Measurements from ENCODE around the gene DPEP1. TPM values are rescaled to one million over a fixed set of nuclear protein-coding genes. Genes with fewer than 3 reads are reported as not detected.

The DPEP1 gene
- total and polyA plus RNA-seq, 2 donors (not counting 3 experiments of a cell fraction or from before 2014, with no cell fraction given) = 0.37 to 0.44 TPM

DNA sequence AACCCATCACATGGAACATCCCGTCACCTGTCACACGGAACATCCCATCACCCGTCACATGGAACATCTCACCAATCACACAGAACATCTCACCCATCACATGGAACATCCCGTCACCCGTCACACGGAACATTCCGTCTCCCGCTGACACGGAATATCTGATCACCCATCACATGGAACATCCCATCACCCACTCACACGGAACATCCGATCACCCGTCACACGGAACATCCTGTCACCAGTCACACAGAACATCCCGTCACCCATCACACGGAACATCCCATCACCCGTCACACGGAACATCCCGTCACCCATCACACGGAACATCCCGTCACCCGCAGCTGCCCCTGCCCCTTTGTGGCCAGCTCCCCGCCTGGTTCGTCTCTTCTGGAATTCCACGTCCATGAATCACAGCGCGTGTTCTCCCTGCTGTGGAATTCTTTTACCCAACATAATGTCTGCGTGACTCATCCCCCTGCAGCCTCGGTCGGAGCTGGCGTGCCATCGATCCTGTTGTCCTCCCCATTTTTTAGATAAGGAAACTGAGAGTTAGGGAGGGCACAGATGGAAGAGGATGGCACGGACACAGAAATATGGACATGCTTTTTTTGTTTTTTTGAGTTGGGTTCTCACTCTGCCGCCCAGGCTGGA lies 32.3 kb upstream of the DPEP1 start:
- H3K4me3 ChIP-seq (replicated peaks in 1 of 3; ENCODE audit: insufficient read depth in 1 of 3, low read depth in 1 of 3, low read length in 3 of 3) = no peak overlapping the region
- no TSS peak for BruUV-seq (replicated peaks)
- FAIRE-seq = peak; percentile 88

DNA sequence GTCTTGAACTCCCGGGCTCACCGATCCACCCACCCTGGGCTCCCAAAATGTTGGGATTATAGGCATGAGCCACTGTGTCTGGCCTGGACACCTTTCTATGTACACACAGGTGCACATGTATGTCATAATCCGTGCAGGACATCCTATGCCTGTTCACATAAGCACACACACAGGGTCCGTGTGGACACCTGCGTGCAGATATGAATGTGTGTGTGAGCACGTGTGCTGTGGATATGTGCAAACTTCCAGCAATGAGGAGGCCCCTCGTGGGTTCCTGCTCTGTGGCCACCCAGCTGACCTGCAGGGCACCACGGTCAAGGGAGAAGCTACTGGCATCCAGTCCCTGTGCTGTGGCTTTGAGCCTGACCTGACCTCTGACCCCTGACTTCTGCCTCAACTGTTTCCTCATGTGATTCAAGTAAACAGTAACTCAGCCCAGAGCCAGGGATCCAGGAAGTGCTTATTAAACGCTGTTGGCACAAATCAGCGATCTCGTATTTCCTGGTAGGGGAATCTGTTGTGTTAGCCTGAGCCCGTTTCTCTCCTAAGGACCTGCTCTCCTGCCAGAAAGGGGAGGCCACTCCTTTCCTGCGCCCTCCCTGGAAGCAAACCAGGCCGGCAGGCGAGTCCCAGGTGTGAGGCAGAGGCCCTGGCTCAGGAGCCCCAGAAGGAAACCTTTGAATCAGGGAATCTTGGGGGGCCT lies 31.4 kb upstream of the DPEP1 start:
- H3K9me3 ChIP-seq (replicated peaks; ENCODE audit: control insufficient read depth, insufficient read depth, low read length) = no peaks in the 10 kb centered on the region
- H3K9me1 ChIP-seq (replicated peaks; ENCODE audit: control insufficient read depth, extremely low read depth, insufficient read depth, low read length) = no peaks in the 10 kb centered on the region
- FAIRE-seq (peak; percentile 93), DNase-seq (ENCODE audit: low read depth, low spot score) (peak; percentile 78)
- CTCF ChIA-PET = interaction anchor here (1.0 to 1.9 kb wide), 4 partner anchors 16 to 42 kb away, joined by 3 to 10 read pairs (median 6); no protein-coding TSS in a partner anchor
- no peak for TF ChIP-seq GATA2 (IDR thresholded peaks at IDR 0.05; ENCODE audit: insufficient read depth, insufficient read length, low read depth, low read length)
- TF ChIP-seq, protein P1, sequence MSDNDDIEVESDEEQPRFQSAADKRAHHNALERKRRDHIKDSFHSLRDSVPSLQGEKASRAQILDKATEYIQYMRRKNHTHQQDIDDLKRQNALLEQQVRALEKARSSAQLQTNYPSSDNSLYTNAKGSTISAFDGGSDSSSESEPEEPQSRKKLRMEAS (IDR thresholded peaks at IDR 0.05; ENCODE audit: insufficient read depth, insufficient read length) = peak; percentile 37
- peak; percentile 72 for TF ChIP-seq POLR2AphosphoS5 (IDR thresholded peaks at IDR 0.05; ENCODE audit: insufficient read depth, low read depth, low read length)
- peak; percentile 36 for TF ChIP-seq FOS (IDR thresholded peaks at IDR 0.05; ENCODE audit: borderline replicate concordance, insufficient read depth, low read length)
- TF ChIP-seq, protein P2, sequence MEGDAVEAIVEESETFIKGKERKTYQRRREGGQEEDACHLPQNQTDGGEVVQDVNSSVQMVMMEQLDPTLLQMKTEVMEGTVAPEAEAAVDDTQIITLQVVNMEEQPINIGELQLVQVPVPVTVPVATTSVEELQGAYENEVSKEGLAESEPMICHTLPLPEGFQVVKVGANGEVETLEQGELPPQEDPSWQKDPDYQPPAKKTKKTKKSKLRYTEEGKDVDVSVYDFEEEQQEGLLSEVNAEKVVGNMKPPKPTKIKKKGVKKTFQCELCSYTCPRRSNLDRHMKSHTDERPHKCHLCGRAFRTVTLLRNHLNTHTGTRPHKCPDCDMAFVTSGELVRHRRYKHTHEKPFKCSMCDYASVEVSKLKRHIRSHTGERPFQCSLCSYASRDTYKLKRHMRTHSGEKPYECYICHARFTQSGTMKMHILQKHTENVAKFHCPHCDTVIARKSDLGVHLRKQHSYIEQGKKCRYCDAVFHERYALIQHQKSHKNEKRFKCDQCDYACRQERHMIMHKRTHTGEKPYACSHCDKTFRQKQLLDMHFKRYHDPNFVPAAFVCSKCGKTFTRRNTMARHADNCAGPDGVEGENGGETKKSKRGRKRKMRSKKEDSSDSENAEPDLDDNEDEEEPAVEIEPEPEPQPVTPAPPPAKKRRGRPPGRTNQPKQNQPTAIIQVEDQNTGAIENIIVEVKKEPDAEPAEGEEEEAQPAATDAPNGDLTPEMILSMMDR (IDR thresholded peaks at IDR 0.05; ENCODE audit: extremely low read depth in 1 of 2, insufficient read depth in 1 of 2, low read depth in 1 of 2, low read length in 2 of 2) = no peak
- no peak for TF ChIP-seq EZH2 (IDR thresholded peaks at IDR 0.05; ENCODE audit: borderline replicate concordance, low read depth, low read length, severe bottlenecking)
- TF ChIP-seq JUN (IDR thresholded peaks at IDR 0.05; ENCODE audit: borderline replicate concordance, insufficient read depth, insufficient read length, low read depth) = no peak
- TF ChIP-seq POLR2A (IDR thresholded peaks at IDR 0.05; ENCODE audit: low read depth, low read length) = peak; percentile 52
- no peak for TF ChIP-seq MYC (IDR thresholded peaks at IDR 0.05; ENCODE audit: low read depth, low read length)
- peak overlapping the region; percentile 13 for H3K4me2 ChIP-seq (ENCODE audit: insufficient read depth, low read length)
- H3K36me3 ChIP-seq (ENCODE audit: control insufficient read depth in 2 of 2, extremely low read depth in 1 of 2, insufficient read depth in 2 of 2, low read length in 2 of 2) = no peaks in the 10 kb centered on the region
- POLR2A ChIA-PET = interaction anchor here (0.7 kb wide), 1 partner anchor 15 kb away, joined by 3 read pairs; no protein-coding TSS in a partner anchor
- no peaks in the 10 kb centered on the region for H3K79me2 ChIP-seq (ENCODE audit: control insufficient read depth, insufficient read depth, low read length)
- no peak overlapping the region for H3K4me3 ChIP-seq (replicated peaks in 1 of 3; ENCODE audit: insufficient read depth in 1 of 3, low read depth in 1 of 3, low read length in 3 of 3)
- dilution Hi-C loops (cut with MboI; ENCODE audit: extremely low pct_ligation_motif_present, low sequenced_read_pairs) (no loop called here), intact Hi-C loops (cut with micrococcal nuclease) (loop anchor here (5.0 kb wide), 1 partner anchor 40 kb away; no protein-coding TSS in a partner anchor)
- no peaks in the 10 kb centered on the region for H4K20me1 ChIP-seq (replicated peaks; ENCODE audit: control insufficient read depth, extremely low read depth, insufficient read depth, low read length)
- peak overlapping the region; percentile 32 for H3K9ac ChIP-seq (replicated peaks; ENCODE audit: extremely low read depth, insufficient read depth, low read length)
- H3K4me1 ChIP-seq (ENCODE audit: control insufficient read depth, extremely low read depth, insufficient read depth, low read length) = peaks cover 18% of the 10 kb centered on the region
- no TSS peak for BruUV-seq (replicated peaks)
- peak overlapping the region; percentile 52 for H3K27ac ChIP-seq (ENCODE audit: insufficient read depth, low read depth, low read length)
- no peaks in the 10 kb centered on the region for H3K27me3 ChIP-seq (ENCODE audit: control insufficient read depth in 2 of 2, insufficient read depth in 2 of 2, low read length in 2 of 2)
- H2AFZ ChIP-seq (ENCODE audit: low read depth, low read length) = no peak overlapping the region

More for the DNA sequence above, 32.3 kb upstream of the DPEP1 start:
- no peak overlapping the region for H3K9ac ChIP-seq (replicated peaks; ENCODE audit: extremely low read depth, insufficient read depth, low read length)
- H3K79me2 ChIP-seq (ENCODE audit: control insufficient read depth, insufficient read depth, low read length) = no peaks in the 10 kb centered on the region
- DNase-seq (ENCODE audit: low read depth, low spot score) = peak; percentile 74
- intact Hi-C loops (cut with micrococcal nuclease) (loop anchor here (5.0 kb wide), 1 partner anchor 41 kb away; no protein-coding TSS in a partner anchor), dilution Hi-C loops (cut with MboI; ENCODE audit: extremely low pct_ligation_motif_present, low sequenced_read_pairs) (no loop called here)
- no peaks in the 10 kb centered on the region for H3K36me3 ChIP-seq (ENCODE audit: control insufficient read depth in 2 of 2, extremely low read depth in 1 of 2, insufficient read depth in 2 of 2, low read length in 2 of 2)
- peak overlapping the region; percentile 53 for H3K27ac ChIP-seq (ENCODE audit: insufficient read depth, low read depth, low read length)
- H4K20me1 ChIP-seq (replicated peaks; ENCODE audit: control insufficient read depth, extremely low read depth, insufficient read depth, low read length) = no peaks in the 10 kb centered on the region
- peaks cover 0 to 1% of the 10 kb centered on the region in 2 experiments for H3K27me3 ChIP-seq (ENCODE audit: control insufficient read depth in 2 of 2, insufficient read depth in 2 of 2, low read length in 2 of 2)
- H3K4me1 ChIP-seq (ENCODE audit: control insufficient read depth, extremely low read depth, insufficient read depth, low read length) = peaks cover 18% of the 10 kb centered on the region
- no peak overlapping the region for H2AFZ ChIP-seq (ENCODE audit: low read depth, low read length)
- TF ChIP-seq POLR2A (IDR thresholded peaks at IDR 0.05; ENCODE audit: low read depth, low read length) (no peak), JUN (IDR thresholded peaks at IDR 0.05; ENCODE audit: borderline replicate concordance, insufficient read depth, insufficient read length, low read depth) (peak; percentile 82), GATA2 (IDR thresholded peaks at IDR 0.05; ENCODE audit: insufficient read depth, insufficient read length, low read depth, low read length) (peak; percentile 22), FOS (IDR thresholded peaks at IDR 0.05; ENCODE audit: borderline replicate concordance, insufficient read depth, low read length) (peak; percentile 92), POLR2AphosphoS5 (IDR thresholded peaks at IDR 0.05; ENCODE audit: insufficient read depth, low read depth, low read length) (peak; percentile 65)
- H3K4me2 ChIP-seq (ENCODE audit: insufficient read depth, low read length) = no peak overlapping the region
- CTCF ChIA-PET = interaction anchor here (0.6 to 1.9 kb wide), 5 partner anchors 15 to 119 kb away, joined by 3 to 10 read pairs (median 5); no protein-coding TSS in a partner anchor
- POLR2A ChIA-PET = interaction anchor here (0.7 kb wide), 1 partner anchor 15 kb away, joined by 3 read pairs; no protein-coding TSS in a partner anchor
- H3K9me1 ChIP-seq (replicated peaks; ENCODE audit: control insufficient read depth, extremely low read depth, insufficient read depth, low read length) = no peaks in the 10 kb centered on the region
- no peaks in the 10 kb centered on the region for H3K9me3 ChIP-seq (replicated peaks; ENCODE audit: control insufficient read depth, insufficient read depth, low read length)

All from endothelial cell of umbilical vein (primary cell).